CD14-positive monocyte (primary cell): ENCODE data around the gene SNX11. TPM values are rescaled to one million over a fixed set of nuclear protein-coding genes. Genes with fewer than 3 reads are reported as not detected.

Experiments
- DNase-seq, 3 donors: peaks; one replicate each; pipeline ENCODE4 v3.0.0-alpha.2; 2011 to 2022
- H2AFZ ChIP-seq: 2 replicates; pipeline ENCODE4 v1.6.0; 2012; ENCODE audit warnings: mild to moderate bottlenecking, low read depth, low read length, inconsistent platforms; ENCODE audit not compliant: insufficient read depth, poor library complexity, severe bottlenecking
- H3K27ac ChIP-seq, 2 donors: 1 replicate in 1 of 2; 2 replicates in 1 of 2; pipeline ENCODE4 v1.5.1; 2012 to 2013; ENCODE audit warnings: low read length in 2 of 2, control low read depth in 1 of 2, inconsistent platforms in 1 of 2, low read depth in 1 of 2, mild to moderate bottlenecking in 1 of 2
- H3K27me3 ChIP-seq, 2 donors: one replicate each; pipeline versions ENCODE4 v1.6.0 to v1.6.1; 2011 to 2013; ENCODE audit warnings: low read length in 2 of 2; ENCODE audit not compliant: control insufficient read depth in 2 of 2, insufficient read depth in 2 of 2
- H3K36me3 ChIP-seq, 2 donors: replicated peaks in 1 of 2; 1 replicate in 1 of 2; 2 replicates in 1 of 2; pipeline versions ENCODE4 v1.5.1 to v1.6.1; 2012 to 2013; ENCODE audit warnings: low read length in 2 of 2, control low read depth in 1 of 2, inconsistent platforms in 1 of 2, mild to moderate bottlenecking in 1 of 2; ENCODE audit not compliant: insufficient read depth in 2 of 2, control insufficient read depth in 1 of 2
- H3K4me1 ChIP-seq, 2 donors: 1 replicate in 1 of 2; 2 replicates in 1 of 2; pipeline versions ENCODE4 v1.5.1 to v1.6.1; 2012 to 2013; ENCODE audit warnings: low read length in 2 of 2, control low read depth in 1 of 2, inconsistent platforms in 1 of 2, mild to moderate bottlenecking in 1 of 2, moderate library complexity in 1 of 2; ENCODE audit not compliant: insufficient read depth in 2 of 2, control insufficient read depth in 1 of 2
- H3K4me2 ChIP-seq: replicated peaks from 2 replicates; pipeline ENCODE3; 2012; ENCODE audit warnings: low read length, moderate library complexity, mild to moderate bottlenecking; ENCODE audit not compliant: poor library complexity, severe bottlenecking; ENCODE audit errors: extremely low read depth
- H3K4me3 ChIP-seq, 3 experiments: fragments of 200-600 bp in 1 of 3; sonication (generic) in 1 of 3; replicated peaks in 1 of 3; 1 replicate in 2 of 3; 2 replicates in 1 of 3; pipeline ENCODE4 v1.5.1; 2011 to 2013; ENCODE audit warnings: low read length in 3 of 3, mild to moderate bottlenecking in 3 of 3, control low read depth in 2 of 3, low read depth in 2 of 3, inconsistent platforms in 1 of 3, moderate library complexity in 1 of 3
- H3K79me2 ChIP-seq: 2 replicates; pipeline ENCODE4 v1.6.0; 2012; ENCODE audit warnings: mild to moderate bottlenecking, control low read depth, inconsistent platforms, low read length, moderate library complexity; ENCODE audit not compliant: insufficient read depth
- H3K9ac ChIP-seq: 2 replicates; pipeline ENCODE4 v1.6.0; 2017; ENCODE audit warnings: low read length, mild to moderate bottlenecking; ENCODE audit not compliant: insufficient read depth, poor library complexity, severe bottlenecking
- H3K9me3 ChIP-seq, 2 donors: replicated peaks in 1 of 2; 1 replicate in 1 of 2; 2 replicates in 1 of 2; pipeline versions ENCODE4 v1.5.1 to v1.6.1; 2012 to 2013; ENCODE audit warnings: low read length in 2 of 2, control low read depth in 1 of 2; ENCODE audit not compliant: control insufficient read depth in 1 of 2, insufficient read depth in 1 of 2
- H4K20me1 ChIP-seq: 2 replicates; pipeline ENCODE4 v1.6.0; 2012; ENCODE audit warnings: mild to moderate bottlenecking, low read length, control low read depth, moderate library complexity; ENCODE audit not compliant: insufficient read depth
- H3K27ac Mint-ChIP-seq, 7 donors: one replicate each; pipeline ENCODE4 v1.8.0; 2020; ENCODE audit warnings: mild to moderate bottlenecking in 7 of 7, mixed read lengths in 7 of 7, moderate library complexity in 6 of 7, inconsistent platforms in 2 of 7
- H3K27me3 Mint-ChIP-seq, 3 donors: one replicate each; pipeline ENCODE4 v1.8.0; 2021 to 2022; ENCODE audit warnings: low read depth in 3 of 3, mild to moderate bottlenecking in 3 of 3, mixed read lengths in 3 of 3, moderate library complexity in 3 of 3, inconsistent platforms in 1 of 3
- H3K36me3 Mint-ChIP-seq, 2 donors: one replicate each; pipeline ENCODE4 v1.8.0; 2020; ENCODE audit warnings: mixed read lengths in 2 of 2, inconsistent platforms in 1 of 2, mild to moderate bottlenecking in 1 of 2
- H3K4me1 Mint-ChIP-seq: one replicate; pipeline ENCODE4 v1.8.0; 2020; ENCODE audit warnings: mild to moderate bottlenecking, mixed read lengths
- H3K4me3 Mint-ChIP-seq, 2 donors: one replicate each; pipeline ENCODE4 v1.8.0; 2020; ENCODE audit warnings: mild to moderate bottlenecking in 2 of 2, mixed read lengths in 2 of 2, moderate library complexity in 1 of 2
- H3K9me3 Mint-ChIP-seq, 7 donors: one replicate each; pipeline ENCODE4 v1.8.0; 2020 to 2022; ENCODE audit warnings: mixed read lengths in 7 of 7, mild to moderate bottlenecking in 6 of 7, moderate library complexity in 6 of 7, inconsistent platforms in 2 of 7
- CTCF ChIP-seq: fragments of 200-600 bp; IDR thresholded peaks from one replicate; pipeline ENCODE4 v1.8.0; 2022; ENCODE audit warnings: antibody characterized with exemption, mild to moderate bottlenecking
- WGBS: methylation state at CpG from one replicate; pipeline ENCODE4 v1.1.5; 2013; ENCODE audit warnings: missing lambda C conversion rate; ENCODE audit not compliant: insufficient coverage; 5-methylcytosine and 5-hydroxymethylcytosine counted together
- intact Hi-C, 2 donors: fragments of 100-400 bp; cut with micrococcal nuclease; formaldehyde crosslinking; loops; one replicate each; pipeline versions ENCODE4 v1.15.0 to v1.15.1; 2023
- polyA plus RNA-seq, 3 donors: library from polyadenylated mRNA; depleted of rRNA in 1 of 3; unstranded in 2 of 3; stranded (reverse) in 1 of 3; fragments of 300-500 nt in 2 of 3; fragments of >200 nt in 1 of 3; fragmentation: Illumina TruSeq in 2 of 3; gene quantifications; 1 replicate in 2 of 3; 2 replicates in 1 of 3; pipeline ENCODE4 v1.2.3, GENCODE V29; 2012 to 2021

Gene SNX11
- polyA plus RNA-seq, 3 donors: 34.3 to 49.3 (median 48.4) TPM

DNA sequence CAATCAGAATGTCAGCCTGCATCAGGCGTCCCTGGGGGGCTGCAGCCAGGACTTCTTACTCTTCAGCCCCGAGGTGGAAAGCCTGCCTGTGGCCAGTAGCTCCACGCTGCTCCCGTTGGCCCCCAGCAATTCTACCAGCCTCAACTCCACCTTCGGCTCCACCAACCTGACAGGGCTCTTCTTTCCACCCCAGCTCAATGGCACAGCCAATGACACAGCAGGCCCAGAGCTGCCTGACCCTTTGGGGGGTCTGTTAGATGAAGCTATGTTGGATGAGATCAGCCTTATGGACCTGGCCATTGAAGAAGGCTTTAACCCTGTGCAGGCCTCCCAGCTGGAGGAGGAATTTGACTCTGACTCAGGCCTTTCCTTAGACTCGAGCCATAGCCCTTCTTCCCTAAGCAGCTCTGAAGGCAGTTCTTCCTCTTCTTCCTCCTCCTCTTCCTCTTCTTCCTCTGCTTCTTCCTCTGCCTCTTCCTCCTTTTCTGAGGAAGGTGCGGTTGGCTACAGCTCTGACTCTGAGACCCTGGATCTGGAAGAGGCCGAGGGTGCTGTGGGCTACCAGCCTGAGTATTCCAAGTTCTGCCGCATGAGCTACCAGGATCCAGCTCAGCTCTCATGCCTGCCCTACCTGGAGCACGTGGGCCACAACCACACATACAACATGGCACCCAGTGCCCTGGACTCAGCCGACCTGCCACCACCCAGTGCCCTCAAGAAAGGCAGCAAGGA, 49.0 kb upstream of the SNX11 start:
- DNase-seq: no peak
- H3K4me2 ChIP-seq: no peak overlapping the region
- Mint-ChIP-seq H3K27me3 (no peaks in the 10 kb centered on the region), H3K27ac (peak overlapping the region; percentile 2 to 79 (median 53)), H3K4me1 (peaks cover 34% of the 10 kb centered on the region), H3K4me3 (no peak overlapping the region), H3K9me3 (no peaks in the 10 kb centered on the region), H3K36me3 (peaks cover 77 to 84% of the 10 kb centered on the region in 2 donors)
- H3K9ac ChIP-seq: no peak overlapping the region
- H3K9me3 ChIP-seq: no peaks in the 10 kb centered on the region
- H4K20me1 ChIP-seq: peaks cover 87% of the 10 kb centered on the region
- peaks cover 74 to 95% of the 10 kb centered on the region in 2 donors for H3K36me3 ChIP-seq
- no peak overlapping the region for H3K4me3 ChIP-seq
- peak overlapping the region in 1 of 2 donors; percentile 42 for H3K27ac ChIP-seq
- 83% methylated on average over 6 of the region's 11 CpGs for WGBS
- intact Hi-C loops: no loop called here
- no peaks in the 10 kb centered on the region for H3K27me3 ChIP-seq
- peaks cover 14 to 37% of the 10 kb centered on the region in 2 donors for H3K4me1 ChIP-seq
- no peak overlapping the region for H2AFZ ChIP-seq
- TF ChIP-seq CTCF: no peak
- peaks cover 47% of the 10 kb centered on the region for H3K79me2 ChIP-seq

DNA sequence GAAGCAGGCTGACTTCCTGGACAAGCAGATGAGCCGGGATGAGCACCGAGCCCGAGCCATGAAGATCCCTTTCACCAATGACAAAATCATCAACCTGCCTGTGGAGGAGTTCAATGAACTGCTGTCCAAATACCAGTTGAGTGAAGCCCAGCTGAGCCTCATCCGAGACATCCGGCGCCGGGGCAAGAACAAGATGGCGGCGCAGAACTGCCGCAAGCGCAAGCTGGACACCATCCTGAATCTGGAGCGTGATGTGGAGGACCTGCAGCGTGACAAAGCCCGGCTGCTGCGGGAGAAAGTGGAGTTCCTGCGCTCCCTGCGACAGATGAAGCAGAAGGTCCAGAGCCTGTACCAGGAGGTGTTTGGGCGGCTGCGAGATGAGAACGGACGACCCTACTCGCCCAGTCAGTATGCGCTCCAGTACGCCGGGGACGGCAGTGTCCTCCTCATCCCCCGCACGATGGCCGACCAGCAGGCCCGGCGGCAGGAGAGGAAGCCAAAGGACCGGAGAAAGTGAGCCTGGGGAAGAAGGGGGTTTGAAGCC, 48.4 kb upstream of the SNX11 start:
- Histone ChIP-seq H3K4me2 (no peak overlapping the region), H3K4me1 (peaks cover 14 to 31% of the 10 kb centered on the region in 2 donors), H3K9me3 (no peaks in the 10 kb centered on the region), H2AFZ (no peak overlapping the region), H3K36me3 (peaks cover 74 to 95% of the 10 kb centered on the region in 2 donors), H3K27ac (peak overlapping the region in 1 of 2 donors; percentile 42), H3K9ac (no peak overlapping the region), H3K27me3 (no peaks in the 10 kb centered on the region), H3K4me3 (no peak overlapping the region), H4K20me1 (peaks cover 81% of the 10 kb centered on the region), H3K79me2 (peaks cover 41% of the 10 kb centered on the region)
- DNase-seq: no peak
- 97% methylated on average over 22 of the region's 32 CpGs for WGBS
- no peak for TF ChIP-seq CTCF
- Mint-ChIP-seq H3K27me3 (no peaks in the 10 kb centered on the region), H3K9me3 (no peaks in the 10 kb centered on the region), H3K27ac (peak overlapping the region in 6 of 7 donors; percentile 34 to 83 (median 68)), H3K4me3 (no peak overlapping the region), H3K4me1 (peaks cover 33% of the 10 kb centered on the region), H3K36me3 (peaks cover 75 to 85% of the 10 kb centered on the region in 2 donors)
- intact Hi-C loops: no loop called here
